Activated B cell treated with CpG ODN at 0.5 μM for 24 hours (primary cell): ENCODE measurements around the gene YY1. TPM values are rescaled to one million over a fixed set of nuclear protein-coding genes. Genes with fewer than 3 reads are reported as not detected.

Source experiments
- ATAC-seq: fragments of 200-7000 bp; cut with Tn5 transposase; one replicate; pipeline ENCODE4 v1.10.0; 2021; ENCODE audit warnings: low read depth, mild to moderate bottlenecking, moderate library complexity
- CTCF ChIA-PET: fragments of 350-600 bp; sonication (Branson Sonifier 250); formaldehyde crosslinking; loops from one replicate; lab custom pipeline; 2021; ENCODE audit warnings: antibody characterized with exemption; lab: Charles Lee
- POLR2A ChIA-PET: fragments of 350-600 bp; sonication (Branson Sonifier 250); formaldehyde crosslinking; loops from one replicate; lab custom pipeline; 2021; ENCODE audit warnings: antibody characterized with exemption; lab: Charles Lee
- DNase-seq: peaks from one replicate; pipeline ENCODE4 v3.0.0; 2022
- H3K27ac Mint-ChIP-seq: one replicate; pipeline ENCODE4 v1.8.0; 2020; ENCODE audit warnings: mixed read lengths
- H3K27me3 Mint-ChIP-seq: one replicate; pipeline ENCODE4 v1.8.0; 2021; ENCODE audit warnings: mixed read lengths
- H3K36me3 Mint-ChIP-seq: one replicate; pipeline ENCODE4 v1.8.0; 2021; ENCODE audit warnings: low read depth, mixed read lengths
- H3K4me1 Mint-ChIP-seq: one replicate; pipeline ENCODE4 v1.8.0; 2021; ENCODE audit warnings: mixed read lengths
- H3K4me3 Mint-ChIP-seq: one replicate; pipeline ENCODE4 v1.8.0; 2020; ENCODE audit warnings: mild to moderate bottlenecking, mixed read lengths
- H3K9me3 Mint-ChIP-seq: one replicate; pipeline ENCODE4 v1.8.0; 2020; ENCODE audit warnings: mixed read lengths
- intact Hi-C: fragments of 100-400 bp; cut with micrococcal nuclease; formaldehyde crosslinking; loops from one replicate; pipeline ENCODE4 v1.15.1; 2024
- total RNA-seq: library from RNA; stranded (reverse); gene quantifications from 2 replicates; pipeline ENCODE4 v1.2.3, GENCODE V29; 2022
- TF ChIP-seq, protein P1 (sequence below): fragments of 200-600 bp; IDR thresholded peaks from one replicate; pipeline ENCODE4 v1.8.0; 2022; ENCODE audit warnings: antibody characterized with exemption, mild to moderate bottlenecking

Gene YY1
- total RNA-seq, 1 donor from 2014 or later: 72.6 TPM

DNA sequence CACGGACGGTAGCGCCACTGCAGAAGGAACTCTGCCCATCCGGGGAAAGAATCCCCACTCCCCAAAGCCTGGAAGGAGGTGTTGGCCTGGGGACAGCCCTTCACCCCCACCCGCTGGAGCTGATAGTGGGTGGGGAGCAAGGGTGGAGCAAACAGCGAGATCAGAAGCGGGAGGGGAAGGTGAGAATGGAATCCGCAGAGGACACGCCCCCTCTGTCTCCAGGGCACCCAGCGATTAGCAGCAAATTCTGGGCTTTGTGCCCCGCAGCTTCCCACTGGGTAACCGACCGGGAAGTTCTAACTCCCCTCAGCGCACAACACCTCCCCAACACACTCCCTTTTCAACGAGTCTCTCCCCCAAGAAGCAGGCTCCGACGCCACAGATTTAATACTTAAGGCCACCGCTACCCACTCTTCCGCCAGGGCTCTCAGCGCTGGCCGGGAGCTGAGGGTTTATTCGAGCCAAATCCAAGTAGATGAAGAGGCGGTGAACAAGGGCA, 65.9 kb downstream of the YY1 start:
- no peaks in the 10 kb centered on the region for H3K9me3 Mint-ChIP-seq
- no peaks in the 10 kb centered on the region for H3K27me3 Mint-ChIP-seq
- peak overlapping the region; percentile 87 for H3K4me3 Mint-ChIP-seq
- intact Hi-C loops: loop anchor here (1.0 to 10.0 kb wide), 3 partner anchors 8 to 700 kb away; partner anchors contain the start of genes CCDC85C and EVL
- peaks cover 14% of the 10 kb centered on the region for H3K4me1 Mint-ChIP-seq
- TF ChIP-seq, protein P1, sequence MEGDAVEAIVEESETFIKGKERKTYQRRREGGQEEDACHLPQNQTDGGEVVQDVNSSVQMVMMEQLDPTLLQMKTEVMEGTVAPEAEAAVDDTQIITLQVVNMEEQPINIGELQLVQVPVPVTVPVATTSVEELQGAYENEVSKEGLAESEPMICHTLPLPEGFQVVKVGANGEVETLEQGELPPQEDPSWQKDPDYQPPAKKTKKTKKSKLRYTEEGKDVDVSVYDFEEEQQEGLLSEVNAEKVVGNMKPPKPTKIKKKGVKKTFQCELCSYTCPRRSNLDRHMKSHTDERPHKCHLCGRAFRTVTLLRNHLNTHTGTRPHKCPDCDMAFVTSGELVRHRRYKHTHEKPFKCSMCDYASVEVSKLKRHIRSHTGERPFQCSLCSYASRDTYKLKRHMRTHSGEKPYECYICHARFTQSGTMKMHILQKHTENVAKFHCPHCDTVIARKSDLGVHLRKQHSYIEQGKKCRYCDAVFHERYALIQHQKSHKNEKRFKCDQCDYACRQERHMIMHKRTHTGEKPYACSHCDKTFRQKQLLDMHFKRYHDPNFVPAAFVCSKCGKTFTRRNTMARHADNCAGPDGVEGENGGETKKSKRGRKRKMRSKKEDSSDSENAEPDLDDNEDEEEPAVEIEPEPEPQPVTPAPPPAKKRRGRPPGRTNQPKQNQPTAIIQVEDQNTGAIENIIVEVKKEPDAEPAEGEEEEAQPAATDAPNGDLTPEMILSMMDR: no peak
- ChIA-PET CTCF (interaction anchor here (1.6 kb wide), 1 partner anchor 20 kb away, joined by 3 read pairs; no protein-coding TSS in a partner anchor), POLR2A (interaction anchor here (0.6 to 1.4 kb wide), 7 partner anchors 9 to 236 kb away, joined by 3 to 14 read pairs (median 3); no protein-coding TSS in a partner anchor)
- H3K36me3 Mint-ChIP-seq: no peaks in the 10 kb centered on the region
- peak overlapping the region; percentile 66 for H3K27ac Mint-ChIP-seq
- DNase-seq (no peak), ATAC-seq (no peak)

DNA sequence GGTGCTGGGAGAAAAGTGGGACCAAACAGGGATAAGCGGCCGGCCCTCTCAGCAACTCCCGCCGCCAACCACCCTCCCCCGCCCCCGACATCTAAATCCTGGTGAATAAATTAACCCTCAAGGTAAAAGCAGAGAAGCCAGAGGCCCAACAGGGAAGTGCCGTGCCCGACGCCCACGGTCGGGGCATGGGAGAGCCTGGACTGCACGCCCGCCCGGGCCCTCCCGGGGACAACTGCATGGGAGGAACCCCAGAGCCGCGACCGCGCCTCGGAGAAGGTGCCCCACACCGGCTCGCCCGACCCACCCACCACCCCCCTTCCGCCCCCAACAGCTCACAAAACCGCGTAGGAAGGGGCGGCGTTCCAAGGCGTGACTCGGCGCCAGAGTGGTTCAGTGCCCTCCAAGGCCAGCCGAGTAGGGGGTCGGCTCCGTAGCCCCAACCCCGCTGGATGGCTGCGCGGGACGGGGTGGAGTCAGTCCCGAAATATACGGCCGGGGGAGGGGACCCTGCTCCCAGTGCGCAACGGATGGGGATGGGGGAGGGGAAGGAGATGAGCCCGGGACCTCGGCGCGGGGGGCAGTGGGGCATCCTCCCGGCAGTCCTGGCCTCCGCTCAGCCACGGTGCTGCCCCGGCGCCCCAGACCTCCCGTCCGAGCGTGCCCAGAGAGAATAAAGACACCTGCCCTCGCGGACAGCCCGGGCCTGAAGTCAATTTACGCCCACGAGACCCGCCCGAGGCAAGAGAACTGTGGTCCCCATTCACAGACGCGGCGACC, 66.6 kb downstream of the YY1 start:
- Mint-ChIP-seq H3K27ac (peak overlapping the region; percentile 66), H3K9me3 (no peaks in the 10 kb centered on the region), H3K36me3 (no peaks in the 10 kb centered on the region), H3K27me3 (no peaks in the 10 kb centered on the region), H3K4me3 (peak overlapping the region; percentile 87), H3K4me1 (peaks cover 14% of the 10 kb centered on the region)
- ChIA-PET POLR2A (interaction anchor here (0.6 to 1.7 kb wide), 6 partner anchors 9 to 237 kb away, joined by 3 to 14 read pairs (median 3); a partner anchor contains a TSS), CTCF (interaction anchor here (1.6 kb wide), 1 partner anchor 21 kb away, joined by 3 read pairs; no protein-coding TSS in a partner anchor)
- TF ChIP-seq, protein P1: no peak
- DNase-seq: peak; percentile 37
- intact Hi-C loops: loop anchor here (1.0 to 10.0 kb wide), 8 partner anchors 8 to 701 kb away; partner anchors contain the start of genes CCDC85C, EVL and WDR25
- ATAC-seq: peak; percentile 4

DNA sequence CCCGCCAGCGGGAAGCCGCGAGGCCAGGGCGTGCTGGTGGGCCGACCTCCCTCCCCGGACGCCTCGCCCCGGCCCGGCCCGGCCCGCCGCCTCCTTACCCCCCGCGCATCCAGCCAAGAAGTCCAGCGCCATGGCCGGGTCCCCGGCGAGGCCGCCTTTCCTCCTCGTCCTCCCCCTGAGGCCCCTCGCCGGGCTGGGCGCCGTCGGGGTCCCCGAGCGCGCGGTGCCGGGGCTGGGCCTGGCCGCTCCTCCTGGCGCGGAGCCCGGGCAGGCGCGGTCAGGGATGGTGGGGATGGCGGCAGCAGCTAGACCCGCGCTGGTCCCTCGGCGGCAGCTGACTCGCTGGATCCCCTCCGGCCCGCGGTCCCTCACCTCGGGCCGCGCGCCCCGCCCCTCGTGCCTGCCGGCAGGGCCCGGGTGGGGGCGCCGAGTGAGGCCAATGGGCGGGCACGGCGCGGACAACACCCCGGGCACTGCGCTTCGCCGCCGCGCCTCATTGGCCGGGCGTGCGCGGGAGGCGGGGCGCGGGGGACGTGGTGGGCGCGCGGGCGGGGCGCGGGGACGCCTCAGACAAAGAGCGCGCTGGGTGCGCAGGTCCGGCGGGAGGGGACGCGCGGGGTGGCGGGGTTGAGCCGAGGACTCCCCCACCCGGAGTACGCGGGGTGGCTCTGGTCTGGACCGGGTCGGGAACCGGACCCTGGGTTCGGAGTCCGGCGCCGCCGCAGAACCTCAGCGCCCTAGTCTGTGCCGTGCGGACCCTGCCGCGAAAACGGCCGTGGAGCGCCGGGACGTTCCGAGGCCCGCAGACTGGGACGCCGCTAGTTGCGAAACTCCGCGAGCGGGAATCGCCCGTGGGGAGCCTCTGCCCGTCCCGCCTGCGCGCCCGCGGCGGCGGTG, 67.4 kb downstream of the YY1 start, which contains the start of gene SLC25A29:
Gene SLC25A29, minus strand, starts transcription at position 344 of the 897 bp plus-strand sequence. Its CDS starts 212 bp downstream, at position 132.
- H3K4me3 Mint-ChIP-seq: peak within 1 kb of the TSS; percentile 87
- DNase-seq: peak; percentile 86
- H3K36me3 Mint-ChIP-seq: no peaks in the 10 kb centered on the region
- no peaks in the 10 kb centered on the region for H3K27me3 Mint-ChIP-seq
- POLR2A ChIA-PET: interaction anchor here (1.4 to 1.7 kb wide), 3 partner anchors 8 to 69 kb away, joined by 3 to 14 read pairs (median 5); a partner anchor contains a TSS
- CTCF ChIA-PET: interaction anchor here (1.6 kb wide), 1 partner anchor 21 kb away, joined by 3 read pairs; no protein-coding TSS in a partner anchor
- peak; percentile 93 for ATAC-seq
- H3K9me3 Mint-ChIP-seq: no peaks in the 10 kb centered on the region
- intact Hi-C loops: loop anchor here (1.0 to 10.0 kb wide), 7 partner anchors 12 to 702 kb away; partner anchors contain the start of genes CCDC85C, EVL and WDR25
- H3K4me1 Mint-ChIP-seq: peaks cover 18% of the 10 kb centered on the region
- peak within 1 kb of the TSS; percentile 66 for H3K27ac Mint-ChIP-seq
- TF ChIP-seq, protein P1: no peak

DNA sequence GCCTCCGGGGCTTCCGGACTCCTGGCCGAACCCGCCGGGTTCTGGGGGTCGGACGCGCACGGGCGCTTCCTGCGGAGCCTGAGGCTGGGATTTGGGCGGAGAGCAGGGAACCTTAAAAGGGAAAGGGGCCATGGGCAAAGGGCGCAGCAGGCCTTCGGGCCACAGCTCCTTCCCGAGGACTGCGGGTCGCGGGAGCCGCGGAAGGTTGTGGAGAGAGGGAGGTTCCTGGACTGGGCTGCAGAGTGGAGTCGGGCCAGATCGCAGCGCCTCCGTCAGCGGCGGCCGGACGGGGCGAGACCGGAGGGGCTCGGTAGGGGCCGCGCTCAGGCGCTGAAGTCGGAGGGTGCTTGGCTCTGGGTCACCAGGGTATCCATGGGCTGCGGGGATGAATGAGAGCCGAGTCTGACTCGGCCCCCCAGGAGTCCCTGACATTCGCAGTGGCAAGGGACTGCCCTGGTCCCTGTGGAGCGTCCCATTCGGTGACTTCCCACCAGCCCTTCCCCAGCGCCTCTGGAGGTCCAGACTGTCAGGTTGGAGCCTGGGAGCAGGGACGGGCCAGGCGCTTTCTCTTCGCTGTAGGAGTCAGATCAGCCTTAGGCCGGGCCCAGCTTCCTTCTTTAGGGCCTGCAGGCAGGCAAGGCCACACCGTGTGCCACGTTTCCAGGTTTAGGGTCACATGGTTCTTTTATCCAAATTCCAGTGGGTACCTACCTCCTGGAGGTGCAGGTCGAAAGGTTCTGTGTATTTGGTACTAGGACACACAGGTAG, 68.2 kb downstream of the YY1 start:
- Mint-ChIP-seq H3K4me1 (peaks cover 27% of the 10 kb centered on the region), H3K9me3 (no peaks in the 10 kb centered on the region), H3K36me3 (no peaks in the 10 kb centered on the region), H3K27me3 (no peaks in the 10 kb centered on the region), H3K27ac (peak overlapping the region; percentile 35), H3K4me3 (peak overlapping the region; percentile 86)
- ChIA-PET CTCF (no interaction called here), POLR2A (interaction anchor here (1.7 kb wide), 1 partner anchor 68 kb away, joined by 5 read pairs; a partner anchor contains a TSS)
- intact Hi-C loops: loop anchor here (1.0 to 10.0 kb wide), 7 partner anchors 11 to 702 kb away; partner anchors contain the start of genes CCDC85C, EVL and WDR25
- DNase-seq: peak; percentile 29
- TF ChIP-seq, protein P1: no peak
- no peak for ATAC-seq
